HG03045 (cell line): ENCODE data around the gene C1QL4.

Experiments used
- ATAC-seq: cut with Tn5 transposase; IDR thresholded peaks from one replicate; pipeline ENCODE4 v1.9.1; 2021; ENCODE audit warnings: mild to moderate bottlenecking, moderate library complexity; ENCODE audit not compliant: unreplicated experiment

Gene C1QL4

GRCh38 chr12:49309386-49309785 is 27.6 kb downstream of the C1QL4 start:
- ATAC-seq = no peak

- no peak for ATAC-seq
Observed at GRCh38 chr12:49305762-49306510, 31.1 kb downstream of the C1QL4 start.

- no peak for ATAC-seq
Observed at GRCh38 chr12:49304161-49304560, 32.8 kb downstream of the C1QL4 start.

- ATAC-seq = no peak
Observed at GRCh38 chr12:49301760-49302159, 35.2 kb downstream of the C1QL4 start.

GRCh38 chr12:49298160-49298559 is 38.8 kb downstream of the C1QL4 start:
- no peak for ATAC-seq

- ATAC-seq = no peak
Observed at GRCh38 chr12:49297695-49298060, 39.3 kb downstream of the C1QL4 start.

- ATAC-seq = no peak
Observed at GRCh38 chr12:49296836-49297694, 39.9 kb downstream of the C1QL4 start.

GRCh38 chr12:49296034-49296835 is 40.8 kb downstream of the C1QL4 start:
- ATAC-seq = no peak

GRCh38 chr12:49295082-49295936 is 41.7 kb downstream of the C1QL4 start, which contains the start of gene PRPH:
PRPH (plus strand) TSS chr12:49295147; CDS start chr12:49295201, 54 bp downstream.
- no peak for ATAC-seq

GRCh38 chr12:49294804-49295081 is 42.2 kb downstream of the C1QL4 start:
- ATAC-seq = no peak

GRCh38 chr12:49294086-49294803 is 42.7 kb downstream of the C1QL4 start:
- no peak for ATAC-seq

GRCh38 chr12:49293056-49293956 is 43.7 kb downstream of the C1QL4 start:
- ATAC-seq = no peak

GRCh38 chr12:49292729-49293055 is 44.3 kb downstream of the C1QL4 start:
- ATAC-seq = no peak

GRCh38 chr12:49288922-49289555 is 47.9 kb downstream of the C1QL4 start:
- no peak for ATAC-seq

- ATAC-seq = no peak
Observed at GRCh38 chr12:49288412-49288853, 48.6 kb downstream of the C1QL4 start.

- ATAC-seq = no peak
Observed at GRCh38 chr12:49287876-49288275, 49.1 kb downstream of the C1QL4 start.

GRCh38 chr12:49284672-49285071 is 52.3 kb downstream of the C1QL4 start:
- no peak for ATAC-seq
